Ishikawa (cell line): ENCODE results near the gene RNF141.

Experiments
- CEBPB ChIP-seq: IDR thresholded peaks from 2 replicates; pipeline ENCODE4 v1.6.1; 2012
- CREB1 ChIP-seq: IDR thresholded peaks from 2 replicates; pipeline ENCODE4 v1.6.1; 2012; ENCODE audit warnings: low read depth
- EGR1 ChIP-seq: IDR thresholded peaks from 2 replicates; pipeline ENCODE4 v1.6.1; 2012
- EP300 ChIP-seq: IDR thresholded peaks from 2 replicates; pipeline ENCODE4 v1.6.1; 2012; ENCODE audit warnings: borderline replicate concordance
- FOXM1 ChIP-seq: IDR thresholded peaks from 2 replicates; pipeline ENCODE4 v1.6.1; 2012; ENCODE audit warnings: low read depth, borderline replicate concordance
- NFIC ChIP-seq: IDR thresholded peaks from 2 replicates; pipeline ENCODE4 v1.6.1; 2012
- RAD21 ChIP-seq: IDR thresholded peaks from 2 replicates; pipeline ENCODE4 v1.6.1; 2012; ENCODE audit warnings: low read depth
- TAF1 ChIP-seq: IDR thresholded peaks from 2 replicates; pipeline ENCODE4 v1.6.1; 2012; ENCODE audit warnings: low read depth, mild to moderate bottlenecking
- TCF12 ChIP-seq: IDR thresholded peaks from 2 replicates; pipeline ENCODE4 v1.6.1; 2012; ENCODE audit warnings: low read depth
- TEAD4 ChIP-seq: IDR thresholded peaks from 2 replicates; pipeline ENCODE4 v1.6.1; 2012
- YY1 ChIP-seq: IDR thresholded peaks from 2 replicates; pipeline ENCODE4 v1.6.1; 2012; ENCODE audit warnings: low read depth
- ZBTB7A ChIP-seq: IDR thresholded peaks from 2 replicates; pipeline ENCODE4 v1.6.1; 2012; ENCODE audit warnings: low read depth
- TF ChIP-seq, protein P1 (sequence below): IDR thresholded peaks from 2 replicates; pipeline ENCODE4 v1.6.1; 2012
- TF ChIP-seq, protein P2 (sequence below): IDR thresholded peaks from 2 replicates; pipeline ENCODE4 v1.6.1; 2012; ENCODE audit warnings: low read depth, mild to moderate bottlenecking
- TF ChIP-seq, protein P3 (sequence below): IDR thresholded peaks from 2 replicates; pipeline ENCODE4 v1.6.1; 2012

The RNF141 gene

DNA sequence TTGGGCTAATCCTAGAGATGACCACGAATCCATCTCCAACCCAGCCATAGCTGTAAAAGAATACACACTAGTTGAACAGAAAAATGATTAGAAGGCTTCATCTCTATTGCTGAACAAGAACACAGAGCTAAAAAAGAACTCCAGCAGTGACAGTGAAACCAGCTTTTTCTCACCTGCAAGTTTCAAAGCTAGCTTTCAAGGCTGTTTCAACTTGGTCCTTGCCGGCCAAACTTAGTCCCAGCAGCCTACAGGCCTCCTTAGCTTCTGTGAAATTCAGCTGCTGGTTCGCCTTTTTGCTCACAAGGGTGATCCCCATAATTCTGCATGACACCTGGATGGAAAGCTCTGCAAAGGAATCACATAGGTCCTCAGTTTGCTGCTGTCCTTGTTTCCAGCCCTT lies 23.0 kb upstream of the RNF141 start:
- TF ChIP-seq CEBPB (no peak), NFIC (no peak), YY1 (no peak), EP300 (no peak), EGR1 (no peak), TEAD4 (no peak)
- TF ChIP-seq, protein P1, sequence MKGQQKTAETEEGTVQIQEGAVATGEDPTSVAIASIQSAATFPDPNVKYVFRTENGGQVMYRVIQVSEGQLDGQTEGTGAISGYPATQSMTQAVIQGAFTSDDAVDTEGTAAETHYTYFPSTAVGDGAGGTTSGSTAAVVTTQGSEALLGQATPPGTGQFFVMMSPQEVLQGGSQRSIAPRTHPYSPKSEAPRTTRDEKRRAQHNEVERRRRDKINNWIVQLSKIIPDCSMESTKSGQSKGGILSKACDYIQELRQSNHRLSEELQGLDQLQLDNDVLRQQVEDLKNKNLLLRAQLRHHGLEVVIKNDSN: no peak

DNA sequence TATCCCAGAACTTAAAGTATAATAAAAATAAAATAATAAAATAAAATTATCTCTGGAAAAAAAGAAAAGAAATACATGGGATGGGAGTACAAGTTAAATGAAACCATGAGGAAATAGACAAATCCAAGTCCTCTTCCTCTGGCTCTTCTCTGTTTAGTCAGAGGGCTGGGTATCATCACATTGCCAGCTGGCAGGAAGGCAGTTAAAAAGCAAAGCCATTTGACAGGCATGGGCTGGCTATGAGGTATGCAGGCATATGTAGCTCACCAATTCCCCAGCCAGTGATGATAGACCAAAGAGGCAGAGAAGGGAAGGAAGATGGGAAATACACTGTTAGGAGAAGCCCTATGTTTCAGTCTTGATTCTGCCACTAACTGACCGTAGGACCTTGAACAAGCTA lies 21.0 kb upstream of the RNF141 start:
- no peak for TF ChIP-seq TEAD4
- TF ChIP-seq TCF12: no peak
- no peak for TF ChIP-seq EGR1
- TF ChIP-seq TAF1: no peak
- no peak for TF ChIP-seq CREB1
- TF ChIP-seq, protein P2, sequence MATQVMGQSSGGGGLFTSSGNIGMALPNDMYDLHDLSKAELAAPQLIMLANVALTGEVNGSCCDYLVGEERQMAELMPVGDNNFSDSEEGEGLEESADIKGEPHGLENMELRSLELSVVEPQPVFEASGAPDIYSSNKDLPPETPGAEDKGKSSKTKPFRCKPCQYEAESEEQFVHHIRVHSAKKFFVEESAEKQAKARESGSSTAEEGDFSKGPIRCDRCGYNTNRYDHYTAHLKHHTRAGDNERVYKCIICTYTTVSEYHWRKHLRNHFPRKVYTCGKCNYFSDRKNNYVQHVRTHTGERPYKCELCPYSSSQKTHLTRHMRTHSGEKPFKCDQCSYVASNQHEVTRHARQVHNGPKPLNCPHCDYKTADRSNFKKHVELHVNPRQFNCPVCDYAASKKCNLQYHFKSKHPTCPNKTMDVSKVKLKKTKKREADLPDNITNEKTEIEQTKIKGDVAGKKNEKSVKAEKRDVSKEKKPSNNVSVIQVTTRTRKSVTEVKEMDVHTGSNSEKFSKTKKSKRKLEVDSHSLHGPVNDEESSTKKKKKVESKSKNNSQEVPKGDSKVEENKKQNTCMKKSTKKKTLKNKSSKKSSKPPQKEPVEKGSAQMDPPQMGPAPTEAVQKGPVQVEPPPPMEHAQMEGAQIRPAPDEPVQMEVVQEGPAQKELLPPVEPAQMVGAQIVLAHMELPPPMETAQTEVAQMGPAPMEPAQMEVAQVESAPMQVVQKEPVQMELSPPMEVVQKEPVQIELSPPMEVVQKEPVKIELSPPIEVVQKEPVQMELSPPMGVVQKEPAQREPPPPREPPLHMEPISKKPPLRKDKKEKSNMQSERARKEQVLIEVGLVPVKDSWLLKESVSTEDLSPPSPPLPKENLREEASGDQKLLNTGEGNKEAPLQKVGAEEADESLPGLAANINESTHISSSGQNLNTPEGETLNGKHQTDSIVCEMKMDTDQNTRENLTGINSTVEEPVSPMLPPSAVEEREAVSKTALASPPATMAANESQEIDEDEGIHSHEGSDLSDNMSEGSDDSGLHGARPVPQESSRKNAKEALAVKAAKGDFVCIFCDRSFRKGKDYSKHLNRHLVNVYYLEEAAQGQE: no peak
- TF ChIP-seq EP300: no peak

DNA sequence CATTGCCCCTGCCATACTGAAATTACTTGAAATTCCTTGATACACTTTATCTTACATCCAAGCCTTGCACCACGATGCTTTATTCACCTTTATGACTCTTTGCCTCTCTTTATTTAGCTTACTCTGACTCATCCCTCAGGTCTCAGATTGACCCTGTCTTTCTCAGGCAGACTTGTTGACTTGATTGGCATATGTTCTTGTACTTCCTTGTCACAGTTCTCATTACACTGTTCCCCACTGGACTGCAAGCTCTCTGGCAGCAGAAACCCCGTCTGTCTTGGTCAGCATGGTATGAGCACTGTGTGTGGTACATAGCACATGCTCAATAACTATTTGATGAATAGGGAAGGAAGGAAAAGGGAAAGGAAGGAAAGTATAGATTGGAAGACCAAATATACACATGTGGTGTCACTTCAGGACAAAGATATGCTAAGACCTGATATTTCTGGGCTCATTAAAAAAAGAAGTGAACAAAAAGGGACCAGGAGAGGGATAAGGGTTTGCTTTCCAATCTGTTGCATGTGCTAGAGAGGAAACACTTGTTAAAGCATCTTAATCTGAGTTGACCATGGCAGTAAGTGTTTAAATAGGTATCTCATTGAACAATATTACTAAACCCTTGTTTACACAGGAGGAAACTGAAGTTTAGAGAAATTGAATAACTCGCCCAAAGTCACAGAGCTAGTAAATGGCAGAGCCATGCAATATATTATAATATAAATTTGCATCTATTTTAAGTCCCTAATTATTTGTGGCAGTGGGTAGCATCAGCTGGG lies 20.2 kb upstream of the RNF141 start:
- TF ChIP-seq, protein P3, sequence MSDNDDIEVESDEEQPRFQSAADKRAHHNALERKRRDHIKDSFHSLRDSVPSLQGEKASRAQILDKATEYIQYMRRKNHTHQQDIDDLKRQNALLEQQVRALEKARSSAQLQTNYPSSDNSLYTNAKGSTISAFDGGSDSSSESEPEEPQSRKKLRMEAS: no peak
- no peak for TF ChIP-seq TAF1
- TF ChIP-seq EGR1: no peak
- no peak for TF ChIP-seq CREB1
- TF ChIP-seq ZBTB7A: no peak
- TF ChIP-seq YY1: no peak
- TF ChIP-seq, protein P1: no peak
- TF ChIP-seq TCF12: no peak
- no peak for TF ChIP-seq CEBPB
- no peak for TF ChIP-seq EP300
- TF ChIP-seq TEAD4: no peak
- TF ChIP-seq RAD21: no peak
- TF ChIP-seq, protein P2: no peak
- no peak for TF ChIP-seq FOXM1
- no peak for TF ChIP-seq NFIC

DNA sequence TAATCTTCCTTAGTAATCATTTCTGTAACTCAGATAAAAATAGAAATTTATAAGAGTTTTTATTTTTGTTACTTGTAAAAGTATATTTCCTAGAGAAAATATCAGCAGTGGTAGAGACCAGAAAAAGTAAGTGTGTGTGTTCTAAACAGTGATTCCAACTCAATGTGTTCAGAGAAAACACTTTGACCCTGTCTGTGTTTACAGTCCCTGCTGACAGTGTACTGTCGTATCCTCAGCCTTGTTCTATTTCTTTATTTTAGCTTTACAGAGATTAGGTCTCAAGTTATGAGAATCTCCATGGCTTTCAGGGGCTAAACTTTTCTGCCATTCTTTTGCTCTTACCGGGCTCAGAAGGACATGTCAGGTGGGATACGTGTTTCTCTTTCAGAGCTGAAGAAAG lies 17.3 kb upstream of the RNF141 start:
- no peak for TF ChIP-seq CREB1
- TF ChIP-seq RAD21: no peak
- TF ChIP-seq YY1: no peak

DNA sequence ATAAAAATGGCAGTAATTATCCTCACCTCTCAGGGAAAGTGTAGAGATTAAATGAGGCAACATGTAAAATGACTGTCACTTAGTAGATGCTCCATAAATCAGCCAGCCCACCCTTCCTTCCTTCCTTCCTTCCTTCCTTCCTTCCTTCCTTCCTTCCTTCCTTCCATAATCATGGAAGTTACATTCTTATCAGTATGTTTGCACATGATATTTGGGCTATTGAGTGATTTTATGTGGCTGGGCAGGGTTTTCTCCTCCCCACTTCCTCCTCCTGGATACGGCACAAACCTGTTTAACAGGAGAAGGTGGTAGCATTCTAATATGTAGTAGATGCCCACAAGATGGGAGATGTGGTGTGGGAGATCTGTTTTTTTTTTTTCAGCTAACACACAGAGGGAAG lies 15.6 kb upstream of the RNF141 start:
- TF ChIP-seq FOXM1 (no peak), YY1 (no peak), ZBTB7A (no peak), CREB1 (no peak)
- TF ChIP-seq, protein P3: no peak
- TF ChIP-seq, protein P1: no peak

DNA sequence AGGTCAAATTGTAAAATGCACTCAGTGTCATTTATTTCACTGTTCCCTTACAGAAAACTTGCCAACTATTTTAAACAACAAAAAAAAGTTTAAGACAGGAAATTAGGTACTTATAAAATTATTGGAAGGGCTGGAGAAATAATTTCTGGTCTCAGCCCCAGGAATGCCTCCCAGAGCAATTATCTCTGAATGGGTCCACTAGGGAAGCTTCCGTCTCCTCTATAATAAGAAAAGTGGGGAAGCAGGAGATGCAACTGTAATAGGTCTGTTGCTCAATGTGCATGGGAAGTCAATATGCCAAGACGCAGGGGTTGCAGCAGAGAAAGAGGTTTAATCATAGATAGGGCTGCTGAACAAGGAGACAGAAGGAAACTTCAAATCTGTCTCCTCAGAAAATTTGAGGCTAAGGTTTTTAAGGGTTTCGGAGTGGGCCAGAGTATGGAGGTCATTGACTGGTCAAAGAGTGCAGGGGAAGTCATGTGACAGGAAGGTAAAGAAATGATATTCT lies 10.9 kb upstream of the RNF141 start:
- TF ChIP-seq FOXM1: no peak
- TF ChIP-seq, protein P1: no peak
- no peak for TF ChIP-seq TEAD4
- no peak for TF ChIP-seq EP300
- no peak for TF ChIP-seq RAD21
- TF ChIP-seq CREB1: no peak
- TF ChIP-seq CEBPB: no peak
- TF ChIP-seq EGR1: no peak
- no peak for TF ChIP-seq TAF1
- no peak for TF ChIP-seq YY1
- TF ChIP-seq ZBTB7A: no peak
- TF ChIP-seq, protein P2: no peak
